Tibial nerve (tissue), 4 donors: ENCODE results near the gene TTC23L.

Experiments
- EP300 ChIP-seq, 2 donors: sonication (generic); formaldehyde crosslinking; IDR thresholded peaks; one replicate each; pipeline ENCODE4 v1.6.1; 2017; ENCODE audit warnings: antibody characterized with exemption in 2 of 2, mild to moderate bottlenecking in 1 of 2
- POLR2A ChIP-seq, 2 donors: fragments of 450-650 bp; IDR thresholded peaks; one replicate each; pipeline ENCODE4 v1.6.1; 2017; ENCODE audit warnings: antibody characterized with exemption in 2 of 2, mild to moderate bottlenecking in 2 of 2, moderate library complexity in 2 of 2
- TF ChIP-seq, protein P1 (sequence below), 5 experiments: fragments of 200-600 bp in 3 of 5; fragments of 450-650 bp in 2 of 5; sonication (generic) in 3 of 5; IDR thresholded peaks; one replicate each; pipeline ENCODE4 v1.5.1; 2016 to 2019; ENCODE audit warnings: antibody characterized with exemption in 5 of 5, mild to moderate bottlenecking in 3 of 5, moderate library complexity in 2 of 5

DNA sequence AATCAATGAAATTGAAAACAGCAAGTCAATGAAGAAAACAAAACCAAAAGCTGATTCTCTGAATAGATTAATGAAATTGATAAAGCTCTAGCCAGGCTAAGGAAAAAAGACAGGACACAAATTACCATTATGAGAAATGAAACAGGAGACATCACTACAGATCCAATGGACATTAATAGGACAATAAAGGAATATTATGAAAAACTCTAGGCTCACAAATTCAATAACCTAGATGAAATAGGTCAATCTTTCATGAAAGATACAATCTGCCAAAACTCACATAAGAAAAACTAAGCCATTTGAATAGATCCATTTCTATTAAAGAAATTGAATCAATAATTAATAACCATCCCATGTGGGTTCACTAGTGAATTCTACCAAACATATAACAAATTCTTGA is 37.3 kb downstream of the TTC23L start:
- TF ChIP-seq, protein P1, sequence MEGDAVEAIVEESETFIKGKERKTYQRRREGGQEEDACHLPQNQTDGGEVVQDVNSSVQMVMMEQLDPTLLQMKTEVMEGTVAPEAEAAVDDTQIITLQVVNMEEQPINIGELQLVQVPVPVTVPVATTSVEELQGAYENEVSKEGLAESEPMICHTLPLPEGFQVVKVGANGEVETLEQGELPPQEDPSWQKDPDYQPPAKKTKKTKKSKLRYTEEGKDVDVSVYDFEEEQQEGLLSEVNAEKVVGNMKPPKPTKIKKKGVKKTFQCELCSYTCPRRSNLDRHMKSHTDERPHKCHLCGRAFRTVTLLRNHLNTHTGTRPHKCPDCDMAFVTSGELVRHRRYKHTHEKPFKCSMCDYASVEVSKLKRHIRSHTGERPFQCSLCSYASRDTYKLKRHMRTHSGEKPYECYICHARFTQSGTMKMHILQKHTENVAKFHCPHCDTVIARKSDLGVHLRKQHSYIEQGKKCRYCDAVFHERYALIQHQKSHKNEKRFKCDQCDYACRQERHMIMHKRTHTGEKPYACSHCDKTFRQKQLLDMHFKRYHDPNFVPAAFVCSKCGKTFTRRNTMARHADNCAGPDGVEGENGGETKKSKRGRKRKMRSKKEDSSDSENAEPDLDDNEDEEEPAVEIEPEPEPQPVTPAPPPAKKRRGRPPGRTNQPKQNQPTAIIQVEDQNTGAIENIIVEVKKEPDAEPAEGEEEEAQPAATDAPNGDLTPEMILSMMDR (IDR thresholded peaks at IDR 0.05): no peak
- TF ChIP-seq POLR2A (IDR thresholded peaks at IDR 0.05): no peak
- no peak for TF ChIP-seq EP300 (IDR thresholded peaks at IDR 0.05)
